ENCODE results near the gene C4orf36.
"Not testable (repeated sequence)": the region's sequence is repeated elsewhere in the genome, so short reads cannot be mapped to it uniquely, and the experiment has no call there.

The C4orf36 gene

GRCh38 chr4:86917212-86918039, 25.2 kb upstream of the C4orf36 start:
- no peak for DNase-seq (ENCODE audit: low read depth, low spot score)

- DNase-seq (ENCODE audit: low read depth, low spot score) = no peak
Measured at GRCh38 chr4:86916392-86916791, 24.2 kb upstream of the C4orf36 start.

- no peak for DNase-seq (ENCODE audit: low read depth, low spot score)
Measured at GRCh38 chr4:86910820-86911684, 18.8 kb upstream of the C4orf36 start.

GRCh38 chr4:86910369-86910768, 18.1 kb upstream of the C4orf36 start:
- no peak for DNase-seq (ENCODE audit: low read depth, low spot score)

- DNase-seq (ENCODE audit: low read depth, low spot score) = no peak
Measured at GRCh38 chr4:86909546-86910295, 17.5 kb upstream of the C4orf36 start.

DNA sequence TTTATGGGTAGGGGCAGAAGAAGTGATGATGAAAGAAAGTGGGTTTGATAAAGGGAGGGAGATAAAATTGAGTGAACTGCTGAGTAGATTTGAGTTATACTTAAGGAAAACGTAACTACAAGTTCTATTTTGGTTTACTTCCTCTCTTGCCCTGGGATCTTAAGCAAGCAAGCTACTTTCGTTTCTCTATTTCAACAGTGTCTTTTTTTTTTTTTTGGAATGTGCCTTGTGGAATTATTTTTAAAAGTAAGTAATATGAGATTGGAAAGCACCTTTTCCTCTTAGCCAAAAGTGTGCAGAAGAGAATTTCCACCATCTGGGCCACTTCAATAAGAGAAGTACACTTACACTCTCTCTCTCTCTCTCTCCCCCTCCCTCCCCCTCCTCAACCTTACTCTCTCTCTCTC, 16.0 kb upstream of the C4orf36 start:
- no peak for DNase-seq (ENCODE audit: low read depth, low spot score)

DNA sequence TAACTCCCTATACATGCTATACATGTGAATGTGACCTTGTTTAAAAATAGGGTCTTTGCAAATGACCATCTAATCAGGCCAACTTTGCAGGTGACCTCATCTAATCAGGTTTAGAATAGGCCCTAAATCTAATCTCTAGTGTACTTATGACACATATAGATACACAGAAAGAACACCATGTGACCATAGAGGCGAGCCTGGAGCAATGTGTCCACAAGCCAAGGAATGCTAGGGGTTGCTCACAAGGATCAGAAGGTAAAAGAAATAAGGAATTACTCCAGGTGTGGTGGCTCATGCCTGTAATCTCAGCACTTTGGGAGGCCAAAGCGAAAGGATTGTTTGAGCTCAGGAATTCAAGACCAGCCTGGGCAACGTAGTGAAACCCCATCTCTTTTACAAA, 9.6 kb upstream of the C4orf36 start:
- DNase-seq (ENCODE audit: low read depth, low spot score) = no peak

DNA sequence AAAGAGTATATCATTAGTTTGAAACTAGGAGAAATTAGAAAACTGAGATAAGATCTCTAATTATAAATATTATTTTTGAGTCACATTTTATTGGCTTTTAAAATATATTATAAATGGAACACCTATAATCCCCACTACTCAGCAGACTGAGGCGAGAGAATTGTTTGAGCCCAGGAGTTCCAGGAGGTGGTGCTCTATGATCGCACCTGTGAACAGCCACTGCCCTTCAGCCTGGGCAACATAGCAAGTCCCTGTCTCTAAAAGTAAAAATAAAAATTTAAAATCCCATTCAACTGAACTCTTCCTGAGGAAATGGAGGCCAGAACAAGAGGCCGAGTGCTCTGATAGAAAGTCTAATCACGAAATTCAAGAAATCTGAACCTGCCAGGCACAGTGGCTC, 6.3 kb upstream of the C4orf36 start:
- no peak for DNase-seq (ENCODE audit: low read depth, low spot score)

GRCh38 chr4:86896596-86896995, 4.4 kb upstream of the C4orf36 start:
- no peak for DNase-seq (ENCODE audit: low read depth, low spot score)

- DNase-seq (ENCODE audit: low read depth, low spot score) = no peak
Measured at GRCh38 chr4:86895692-86896488, 3.7 kb upstream of the C4orf36 start.

GRCh38 chr4:86894455-86894854, 2.2 kb upstream of the C4orf36 start:
- no peak for DNase-seq (ENCODE audit: low read depth, low spot score)

GRCh38 chr4:86893136-86893535, 914 bp upstream of the C4orf36 start:
- DNase-seq (ENCODE audit: low read depth, low spot score) = no peak

GRCh38 chr4:86892636-86892960, 376 bp upstream of the C4orf36 start:
- DNase-seq (ENCODE audit: low read depth, low spot score) = no peak

DNA sequence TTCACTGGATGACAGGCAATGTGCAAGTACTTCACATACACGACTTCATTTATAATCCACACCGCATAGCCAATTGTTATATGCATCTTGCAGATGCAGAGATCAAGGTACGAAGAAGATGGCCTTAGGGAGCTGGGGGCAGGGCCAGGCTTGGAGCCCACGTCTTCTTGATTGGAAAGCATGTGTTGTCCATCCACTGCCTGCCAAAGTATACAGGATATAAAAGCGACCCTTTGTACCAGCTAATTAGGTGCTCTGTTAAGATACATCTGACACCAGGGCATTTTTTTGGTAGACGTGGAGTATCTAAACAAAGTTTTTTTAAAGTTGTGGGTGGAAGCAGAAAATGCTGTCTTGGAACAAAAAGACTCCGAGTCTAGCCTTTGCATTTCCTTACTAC, 1.4 kb downstream of the C4orf36 start:
- no peak for DNase-seq (ENCODE audit: low read depth, low spot score)

DNA sequence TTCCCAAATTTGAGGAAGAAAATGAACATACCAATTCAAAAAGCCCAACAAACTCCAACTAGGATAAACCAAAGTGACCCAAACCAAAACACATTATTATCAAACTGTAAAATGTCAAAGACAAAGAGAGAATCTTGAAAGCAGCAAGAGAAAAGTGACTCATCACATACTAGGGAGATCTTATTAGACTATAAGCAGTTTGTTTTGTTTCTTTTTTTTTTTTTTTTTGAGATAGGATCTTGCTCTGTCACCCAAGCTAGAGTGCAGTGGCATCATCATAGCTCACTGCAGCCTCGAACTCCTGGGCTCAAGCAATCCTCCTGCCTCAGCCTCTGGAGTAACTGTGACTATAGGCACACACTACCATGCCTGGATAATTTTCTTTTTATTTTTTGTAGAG, 12.6 kb downstream of the C4orf36 start:
- no peak for DNase-seq (ENCODE audit: low read depth, low spot score)

- DNase-seq (ENCODE audit: low read depth, low spot score) = no peak
Measured at GRCh38 chr4:86878640-86879039, 13.6 kb downstream of the C4orf36 start.

- DNase-seq (ENCODE audit: low read depth, low spot score) = no peak
Measured at GRCh38 chr4:86876894-86877685, 15.1 kb downstream of the C4orf36 start.

GRCh38 chr4:86875436-86875835, 16.8 kb downstream of the C4orf36 start:
- not testable (repeated sequence) for DNase-seq (ENCODE audit: low read depth, low spot score)

DNA sequence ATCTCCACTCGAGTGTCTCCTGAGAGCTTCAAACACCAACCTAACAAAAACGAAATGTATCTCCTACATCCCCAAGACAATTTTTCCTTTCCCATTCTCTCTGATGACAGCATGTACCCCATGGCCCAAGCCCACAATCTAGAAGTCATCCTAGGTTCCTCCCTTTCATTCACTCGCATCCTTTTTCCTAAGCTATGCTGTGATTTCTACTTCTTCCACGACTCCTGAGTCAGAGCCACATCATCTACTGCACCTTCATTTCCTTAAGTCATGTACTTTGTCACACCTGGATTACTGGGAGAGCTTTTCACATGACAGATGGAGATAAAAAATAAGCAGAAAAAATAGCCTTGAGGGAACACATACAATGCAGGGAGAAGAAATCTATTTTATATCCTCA, 20.1 kb downstream of the C4orf36 start:
- no peak for DNase-seq (ENCODE audit: low read depth, low spot score)

GRCh38 chr4:86870442-86871069, 21.7 kb downstream of the C4orf36 start:
- no peak for DNase-seq (ENCODE audit: low read depth, low spot score)
